ENCODE measurements around the gene HS6ST3. TPM values are rescaled to one million over a fixed set of nuclear protein-coding genes. Genes with fewer than 3 reads are reported as not detected.

Gene HS6ST3
- total RNA-seq, 1 donor from 2014 or later, result not detected

DNA sequence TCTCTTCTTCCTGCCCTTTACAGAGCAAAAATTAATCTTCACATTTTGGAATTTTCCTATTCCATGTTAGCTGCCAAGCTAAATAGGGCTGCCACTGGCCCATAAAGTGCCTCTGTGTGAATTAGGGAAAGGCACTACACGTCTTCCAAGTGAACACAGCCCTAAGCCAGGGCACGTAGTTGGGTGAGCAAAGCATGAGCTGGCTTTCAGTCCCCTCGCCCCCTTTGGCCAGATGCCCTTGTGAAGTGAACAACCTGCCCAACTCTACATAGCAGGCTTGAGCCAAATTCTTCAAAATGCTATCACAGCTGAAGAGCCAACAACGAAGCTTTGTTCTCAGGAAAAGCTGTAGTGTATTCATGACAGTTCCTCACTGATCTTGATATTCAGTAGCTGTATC is 691.2 kb downstream of the HS6ST3 start:
- no peak for DNase-seq (ENCODE audit: low spot score)
- H3K27ac Mint-ChIP-seq, result no peak overlapping the region
- H3K4me1 Mint-ChIP-seq (ENCODE audit: low read depth), result no peaks in the 10 kb centered on the region
- H3K36me3 Mint-ChIP-seq (ENCODE audit: low read depth), result no peaks in the 10 kb centered on the region
- no peaks in the 10 kb centered on the region for H3K27me3 Mint-ChIP-seq (ENCODE audit: insufficient read depth)
- intact Hi-C loops (cut with micrococcal nuclease), result no loop called here
- H3K9me3 Mint-ChIP-seq, result peaks cover 21% of the 10 kb centered on the region
- H3K4me3 Mint-ChIP-seq, result no peak overlapping the region

DNA sequence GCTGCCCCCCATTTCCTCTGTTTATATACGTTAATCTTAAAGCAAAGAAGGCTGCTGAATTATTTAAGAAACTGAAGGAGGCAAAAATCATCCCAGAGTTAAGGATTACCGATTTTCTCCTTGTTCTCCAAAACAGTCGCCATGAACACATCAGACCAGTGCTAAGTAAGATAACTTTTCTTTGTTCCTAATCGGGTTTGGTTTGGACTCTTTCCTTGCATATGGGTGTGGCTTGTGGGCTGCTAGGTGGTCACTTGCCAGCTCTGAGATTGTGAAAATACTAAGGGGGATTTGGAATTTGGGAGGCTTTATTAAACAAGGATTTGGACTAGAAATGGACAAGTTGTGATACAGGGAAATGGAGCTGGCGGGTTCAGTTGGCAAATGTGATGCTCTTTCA is 692.3 kb downstream of the HS6ST3 start:
- Mint-ChIP-seq H3K9me3 (peaks cover 17% of the 10 kb centered on the region), H3K36me3 (ENCODE audit: low read depth) (no peaks in the 10 kb centered on the region)

DNA sequence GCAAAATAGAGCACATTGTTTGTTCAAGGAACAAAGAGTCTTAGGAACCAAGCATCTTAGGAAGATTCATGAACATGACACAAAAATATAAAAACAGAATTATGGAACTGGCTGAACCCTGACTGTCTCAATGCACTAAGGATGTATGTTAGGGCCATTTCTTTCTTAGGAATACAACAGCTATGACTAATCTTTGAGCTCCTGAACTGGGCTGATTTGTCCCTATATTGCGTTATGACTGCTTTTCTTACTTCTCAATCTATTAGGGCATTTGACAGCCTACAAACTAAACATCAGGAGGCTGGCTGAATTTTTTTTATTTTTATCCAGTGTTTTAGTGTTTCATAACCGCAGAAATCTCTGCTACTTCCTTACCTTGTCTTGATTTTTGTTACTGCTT is 693.1 kb downstream of the HS6ST3 start:
- intact Hi-C loops (cut with micrococcal nuclease), result no loop called here
- Mint-ChIP-seq H3K4me1 (ENCODE audit: low read depth) (no peaks in the 10 kb centered on the region), H3K27ac (no peak overlapping the region), H3K9me3 (peaks cover 9% of the 10 kb centered on the region), H3K36me3 (ENCODE audit: low read depth) (no peaks in the 10 kb centered on the region), H3K4me3 (no peak overlapping the region), H3K27me3 (ENCODE audit: insufficient read depth) (no peaks in the 10 kb centered on the region)
- no peak for DNase-seq (ENCODE audit: low spot score)

More for the DNA sequence above, 692.3 kb downstream of the HS6ST3 start:
- intact Hi-C loops (cut with micrococcal nuclease), result no loop called here
- Mint-ChIP-seq H3K27ac (no peak overlapping the region), H3K4me3 (no peak overlapping the region), H3K4me1 (ENCODE audit: low read depth) (no peaks in the 10 kb centered on the region), H3K27me3 (ENCODE audit: insufficient read depth) (no peaks in the 10 kb centered on the region)
- DNase-seq (ENCODE audit: low spot score), result no peak

DNA sequence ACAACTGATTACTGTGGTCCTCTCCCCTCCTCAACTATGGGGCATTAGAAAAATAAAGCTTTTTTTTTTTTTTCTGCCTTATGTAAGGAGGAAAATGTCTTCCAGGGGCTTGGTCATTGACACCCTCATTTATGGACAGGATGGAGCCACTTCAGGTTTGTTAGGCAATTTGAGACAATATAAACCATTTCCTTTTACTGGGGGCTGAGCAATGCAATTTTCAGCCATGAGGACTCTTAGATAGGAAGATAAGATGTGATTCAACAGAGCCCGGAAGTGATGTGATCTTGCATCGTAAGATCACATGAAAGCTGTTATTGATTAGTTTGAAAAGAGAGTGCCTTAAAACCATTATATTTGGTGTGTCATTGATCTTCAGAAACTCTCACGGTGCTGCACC is 693.6 kb downstream of the HS6ST3 start:
- Mint-ChIP-seq H3K4me1 (ENCODE audit: low read depth) (no peaks in the 10 kb centered on the region), H3K4me3 (no peak overlapping the region), H3K27ac (no peak overlapping the region), H3K27me3 (ENCODE audit: insufficient read depth) (no peaks in the 10 kb centered on the region), H3K9me3 (peaks cover 4% of the 10 kb centered on the region), H3K36me3 (ENCODE audit: low read depth) (no peaks in the 10 kb centered on the region)
- intact Hi-C loops (cut with micrococcal nuclease), result no loop called here
- no peak for DNase-seq (ENCODE audit: low spot score)

DNA sequence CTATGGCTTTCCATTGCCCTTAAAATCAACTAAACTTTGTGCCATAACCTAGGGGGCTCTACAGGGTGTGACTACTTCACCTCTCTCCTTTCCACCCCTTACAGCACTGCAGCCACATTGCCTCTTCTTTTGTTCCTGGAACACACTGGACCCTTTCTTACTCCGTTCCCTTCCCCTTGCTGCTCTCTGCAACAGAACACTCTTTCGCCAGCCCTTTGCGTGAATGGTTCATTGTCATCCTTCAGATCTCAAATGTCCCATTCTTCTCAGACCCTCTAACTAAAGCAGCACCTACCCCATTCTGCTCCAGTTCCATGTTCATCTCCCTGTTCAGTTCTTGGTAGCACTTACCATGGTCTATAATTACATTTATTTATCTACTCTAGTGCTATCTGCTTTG is 696.1 kb downstream of the HS6ST3 start:
- H3K27me3 Mint-ChIP-seq (ENCODE audit: insufficient read depth), result no peaks in the 10 kb centered on the region
- H3K4me3 Mint-ChIP-seq, result no peak overlapping the region
- no peaks in the 10 kb centered on the region for H3K9me3 Mint-ChIP-seq
- no peak for DNase-seq (ENCODE audit: low spot score)
- no peak overlapping the region for H3K27ac Mint-ChIP-seq
- H3K4me1 Mint-ChIP-seq (ENCODE audit: low read depth), result no peaks in the 10 kb centered on the region
- intact Hi-C loops (cut with micrococcal nuclease), result no loop called here
- no peaks in the 10 kb centered on the region for H3K36me3 Mint-ChIP-seq (ENCODE audit: low read depth)

DNA sequence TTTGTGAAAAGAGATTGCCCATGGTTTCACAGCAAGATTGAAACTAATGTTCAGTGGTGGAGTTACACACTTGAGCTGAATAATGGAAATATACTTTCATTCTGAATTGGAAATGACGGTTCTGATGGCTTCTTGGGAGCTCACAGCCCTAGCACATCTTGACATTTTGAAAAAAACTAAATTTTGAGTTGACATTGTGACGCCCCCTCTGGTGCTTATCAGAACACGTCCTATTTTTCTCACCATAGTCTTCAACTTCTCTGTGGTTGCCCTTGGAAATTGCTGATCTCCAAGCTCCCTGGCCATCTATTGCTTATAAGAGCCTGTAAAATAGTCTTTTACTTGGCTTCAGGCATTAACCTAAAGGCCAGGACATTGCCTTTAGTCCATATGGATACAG is 702.3 kb downstream of the HS6ST3 start:
- no peaks in the 10 kb centered on the region for H3K36me3 Mint-ChIP-seq (ENCODE audit: low read depth)
- H3K27ac Mint-ChIP-seq, result no peak overlapping the region
- DNase-seq (ENCODE audit: low spot score), result no peak
- H3K9me3 Mint-ChIP-seq, result no peaks in the 10 kb centered on the region
- no peak overlapping the region for H3K4me3 Mint-ChIP-seq
- H3K4me1 Mint-ChIP-seq (ENCODE audit: low read depth), result no peaks in the 10 kb centered on the region
- H3K27me3 Mint-ChIP-seq (ENCODE audit: insufficient read depth), result peaks cover 2% of the 10 kb centered on the region
- intact Hi-C loops (cut with micrococcal nuclease), result no loop called here

DNA sequence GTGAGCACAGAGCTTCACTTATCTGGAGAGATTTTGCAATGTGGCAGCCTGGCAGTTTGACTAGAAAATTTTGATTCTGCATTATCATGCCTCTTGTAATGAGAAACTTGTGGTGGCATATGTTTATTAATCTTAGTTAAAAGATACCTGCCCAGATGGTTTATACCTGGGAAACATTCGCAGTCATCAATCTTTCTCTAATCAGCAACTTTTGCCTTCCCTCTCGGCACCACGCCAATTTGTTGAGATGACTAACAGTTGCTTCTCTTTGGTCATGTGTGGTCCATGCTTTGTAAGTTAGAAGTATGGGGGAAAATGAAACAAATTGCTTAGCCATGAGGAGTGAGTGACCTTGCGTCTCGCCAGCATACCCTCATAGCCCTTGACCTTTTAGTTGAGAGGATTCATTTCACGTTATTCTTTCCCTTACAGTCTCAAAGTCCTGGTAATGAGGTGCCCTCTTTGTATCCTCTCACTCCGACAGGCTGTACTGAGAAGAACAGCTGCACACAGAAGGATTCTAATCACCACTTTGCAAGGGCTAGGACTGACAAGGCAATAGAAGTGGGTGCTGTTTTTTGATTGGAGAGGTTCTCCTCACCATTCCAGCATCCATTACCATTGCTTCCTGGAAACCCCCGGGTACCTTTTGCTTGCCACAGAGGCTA is 703.0 kb downstream of the HS6ST3 start:
- Mint-ChIP-seq H3K36me3 (ENCODE audit: low read depth) (no peaks in the 10 kb centered on the region), H3K4me3 (no peak overlapping the region), H3K4me1 (ENCODE audit: low read depth) (no peaks in the 10 kb centered on the region), H3K27me3 (ENCODE audit: insufficient read depth) (peaks cover 2% of the 10 kb centered on the region), H3K27ac (no peak overlapping the region), H3K9me3 (no peaks in the 10 kb centered on the region)
- no peak for DNase-seq (ENCODE audit: low spot score)
- intact Hi-C loops (cut with micrococcal nuclease), result no loop called here

DNA sequence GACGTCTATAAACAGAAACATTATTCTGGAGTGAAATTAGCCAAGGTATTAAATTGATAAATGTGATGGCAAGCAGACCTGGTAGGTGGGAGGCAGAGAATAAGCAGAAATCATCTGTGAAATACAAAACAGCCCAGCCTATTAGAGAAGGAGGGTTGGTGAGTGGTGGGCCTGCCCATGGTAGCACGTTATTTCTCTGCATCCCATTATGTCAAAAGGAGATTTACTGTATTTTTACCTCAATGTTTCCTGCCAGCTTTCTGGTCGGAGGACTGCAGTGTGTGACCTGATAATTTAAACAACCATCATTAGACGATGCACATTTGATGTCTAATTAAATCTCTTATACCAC is 703.5 kb downstream of the HS6ST3 start:
- intact Hi-C loops (cut with micrococcal nuclease), result no loop called here
- DNase-seq (ENCODE audit: low spot score), result no peak
- no peak overlapping the region for H3K27ac Mint-ChIP-seq
- no peaks in the 10 kb centered on the region for H3K4me1 Mint-ChIP-seq (ENCODE audit: low read depth)
- peaks cover 2% of the 10 kb centered on the region for H3K27me3 Mint-ChIP-seq (ENCODE audit: insufficient read depth)
- H3K36me3 Mint-ChIP-seq (ENCODE audit: low read depth), result no peaks in the 10 kb centered on the region
- H3K9me3 Mint-ChIP-seq, result no peaks in the 10 kb centered on the region
- no peak overlapping the region for H3K4me3 Mint-ChIP-seq

DNA sequence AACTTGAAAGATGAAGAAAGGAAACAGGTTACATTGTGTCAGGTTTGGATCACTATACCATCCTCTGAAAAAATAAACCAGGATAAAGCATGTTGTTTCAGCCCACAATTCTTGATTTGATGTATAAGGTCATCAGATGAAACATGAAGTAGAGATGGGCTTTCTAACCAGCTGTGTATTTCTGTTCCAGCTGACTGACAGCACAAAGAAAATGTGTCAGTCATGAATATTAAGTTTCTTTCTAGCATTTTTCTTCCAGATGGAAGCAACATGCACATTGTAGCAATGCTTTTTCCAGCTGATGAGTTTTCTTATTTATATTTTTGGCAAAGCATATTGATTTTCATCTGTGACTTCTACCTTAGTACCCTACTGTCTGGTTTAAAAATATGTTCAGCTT is 704.8 kb downstream of the HS6ST3 start:
- H3K36me3 Mint-ChIP-seq (ENCODE audit: low read depth), result no peaks in the 10 kb centered on the region

DNA sequence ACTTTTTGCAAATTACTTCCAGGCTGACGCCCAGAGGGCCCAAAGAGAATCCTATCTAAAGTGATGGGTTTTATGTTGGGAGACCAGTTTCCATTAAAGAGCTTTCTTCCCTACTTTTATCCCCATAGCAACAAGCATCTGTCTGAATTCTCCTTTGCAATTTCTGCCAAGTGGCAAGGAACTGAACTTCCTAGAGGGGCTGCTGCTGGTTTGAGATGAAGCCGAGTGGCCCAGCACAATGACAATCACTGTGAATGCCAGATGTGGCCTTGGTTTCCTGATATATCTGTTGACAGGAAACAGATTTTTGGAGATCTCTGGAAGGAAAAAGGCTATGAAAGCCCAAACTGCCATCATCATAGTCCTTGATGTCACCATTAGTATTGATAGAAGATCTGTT is 705.8 kb downstream of the HS6ST3 start:
- DNase-seq (ENCODE audit: low spot score), result no peak
- no peaks in the 10 kb centered on the region for H3K4me1 Mint-ChIP-seq (ENCODE audit: low read depth)
- H3K27ac Mint-ChIP-seq, result no peak overlapping the region
- no peaks in the 10 kb centered on the region for H3K36me3 Mint-ChIP-seq (ENCODE audit: low read depth)
- no peaks in the 10 kb centered on the region for H3K9me3 Mint-ChIP-seq
- peaks cover 2% of the 10 kb centered on the region for H3K27me3 Mint-ChIP-seq (ENCODE audit: insufficient read depth)
- no peak overlapping the region for H3K4me3 Mint-ChIP-seq
- intact Hi-C loops (cut with micrococcal nuclease), result no loop called here

More for the DNA sequence above, 704.8 kb downstream of the HS6ST3 start:
- H3K4me3 Mint-ChIP-seq, result no peak overlapping the region
- no peaks in the 10 kb centered on the region for H3K4me1 Mint-ChIP-seq (ENCODE audit: low read depth)
- peaks cover 2% of the 10 kb centered on the region for H3K27me3 Mint-ChIP-seq (ENCODE audit: insufficient read depth)
- no peaks in the 10 kb centered on the region for H3K9me3 Mint-ChIP-seq
- intact Hi-C loops (cut with micrococcal nuclease), result no loop called here
- H3K27ac Mint-ChIP-seq, result no peak overlapping the region
- no peak for DNase-seq (ENCODE audit: low spot score)

DNA sequence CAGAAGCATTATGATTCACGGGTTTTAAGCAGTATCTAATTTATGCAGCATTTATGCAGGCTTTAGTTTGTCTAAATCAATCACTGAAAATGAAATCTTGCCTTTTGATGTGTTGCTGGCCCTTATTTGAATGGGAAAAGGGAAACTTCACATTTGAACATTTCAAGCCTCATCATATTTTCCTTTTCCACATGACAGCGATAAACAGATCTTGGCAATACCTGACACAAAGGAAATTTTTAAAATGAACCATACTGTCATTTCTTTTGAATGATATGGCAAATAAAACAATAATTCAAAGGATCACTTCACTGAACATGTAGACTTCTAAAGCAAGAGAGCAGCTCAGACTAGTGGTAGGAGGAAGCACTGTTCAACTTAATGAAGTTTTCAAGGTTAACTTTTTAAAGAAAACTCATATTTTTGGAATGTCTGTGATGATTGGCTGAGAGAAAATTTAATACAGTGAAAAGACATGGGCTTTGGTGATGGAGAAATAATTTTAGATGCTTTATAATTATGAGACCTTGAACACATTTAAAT is 706.3 kb downstream of the HS6ST3 start:
- H3K36me3 Mint-ChIP-seq (ENCODE audit: low read depth), result no peaks in the 10 kb centered on the region
- H3K27me3 Mint-ChIP-seq (ENCODE audit: insufficient read depth), result peaks cover 2% of the 10 kb centered on the region
- DNase-seq (ENCODE audit: low spot score), result no peak
- H3K9me3 Mint-ChIP-seq, result no peaks in the 10 kb centered on the region
- intact Hi-C loops (cut with micrococcal nuclease), result no loop called here
- H3K27ac Mint-ChIP-seq, result no peak overlapping the region
- no peak overlapping the region for H3K4me3 Mint-ChIP-seq
- H3K4me1 Mint-ChIP-seq (ENCODE audit: low read depth), result no peaks in the 10 kb centered on the region

DNA sequence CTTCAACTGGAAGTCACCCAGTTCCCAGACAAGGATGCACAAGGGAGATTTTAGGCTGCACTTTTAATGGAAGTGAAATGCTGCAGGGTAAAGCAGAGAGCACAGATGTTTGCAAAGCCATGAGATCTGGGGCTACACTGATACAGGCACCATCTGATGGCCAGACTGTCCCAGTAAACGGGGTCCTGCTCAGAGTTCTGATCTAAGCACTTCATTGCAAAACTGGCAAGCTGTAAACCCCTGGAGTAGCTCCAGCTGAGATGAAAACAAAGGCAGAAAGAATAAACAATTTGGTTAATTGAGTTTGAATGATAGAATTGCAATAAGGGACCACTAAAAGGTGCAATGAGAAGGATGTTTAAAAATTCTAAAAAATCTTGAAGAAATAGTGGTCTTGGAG is 707.2 kb downstream of the HS6ST3 start:
- Mint-ChIP-seq H3K36me3 (ENCODE audit: low read depth) (no peaks in the 10 kb centered on the region), H3K4me1 (ENCODE audit: low read depth) (no peaks in the 10 kb centered on the region), H3K4me3 (no peak overlapping the region), H3K27me3 (ENCODE audit: insufficient read depth) (peaks cover 2% of the 10 kb centered on the region), H3K9me3 (no peaks in the 10 kb centered on the region), H3K27ac (no peak overlapping the region)
- intact Hi-C loops (cut with micrococcal nuclease), result no loop called here
- no peak for DNase-seq (ENCODE audit: low spot score)

DNA sequence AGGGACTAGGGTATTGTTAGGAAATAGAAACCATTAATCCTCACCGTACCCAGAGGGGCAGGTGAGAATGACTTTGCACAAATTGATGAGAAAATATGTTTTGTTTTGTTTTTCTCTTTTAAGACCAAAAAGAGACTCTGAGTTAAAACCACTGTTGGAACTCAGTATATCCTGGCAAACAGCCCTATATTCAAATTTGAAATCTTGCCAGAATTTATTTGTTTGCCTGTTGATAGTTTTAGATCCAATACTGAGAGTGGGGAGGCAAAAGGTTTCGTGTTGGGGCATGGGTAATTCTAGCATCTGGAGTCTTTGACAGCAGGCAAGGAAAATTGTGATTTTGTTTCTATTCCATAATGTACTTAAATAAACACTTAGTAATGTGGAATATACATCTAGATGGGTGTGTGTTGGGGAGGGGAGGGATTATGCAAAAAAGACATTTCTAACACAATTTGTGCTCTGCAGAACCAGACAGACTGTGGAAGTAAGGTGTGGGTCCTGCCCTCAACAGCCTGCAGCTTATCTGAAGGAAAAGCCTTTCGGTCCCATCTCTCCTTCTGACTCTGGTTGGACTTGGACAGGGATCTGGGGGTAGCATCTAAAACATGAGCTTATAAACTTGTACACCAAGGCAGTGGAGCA is 713.7 kb downstream of the HS6ST3 start:
- no peak overlapping the region for H3K27ac Mint-ChIP-seq
- no peaks in the 10 kb centered on the region for H3K36me3 Mint-ChIP-seq (ENCODE audit: low read depth)
- no peak overlapping the region for H3K4me3 Mint-ChIP-seq
- intact Hi-C loops (cut with micrococcal nuclease), result no loop called here
- H3K9me3 Mint-ChIP-seq, result peaks cover 3% of the 10 kb centered on the region
- no peaks in the 10 kb centered on the region for H3K4me1 Mint-ChIP-seq (ENCODE audit: low read depth)
- no peak for DNase-seq (ENCODE audit: low spot score)
- no peaks in the 10 kb centered on the region for H3K27me3 Mint-ChIP-seq (ENCODE audit: insufficient read depth)
